HG02870 (cell line): Measurements from ENCODE around the gene DMP1.
"Not testable (repeated sequence)": the region's sequence is repeated elsewhere in the genome, so short reads cannot be mapped to it uniquely, and the experiment has no call there.

ENCODE experiments used
- ATAC-seq: cut with Tn5 transposase; IDR thresholded peaks from one replicate; pipeline ENCODE4 v1.9.1; 2021; ENCODE audit warnings: mild to moderate bottlenecking, moderate library complexity; ENCODE audit not compliant: unreplicated experiment

DMP1 gene

GRCh38 chr4:87679449-87680169, 29.5 kb downstream of the DMP1 start:
- no peak for ATAC-seq

GRCh38 chr4:87680271-87680670, 30.2 kb downstream of the DMP1 start:
- ATAC-seq = no peak

- no peak for ATAC-seq
These were observed 38.2 kb downstream of the DMP1 start for GRCh38 chr4:87688316-87688715.

- ATAC-seq = not testable (repeated sequence)
These were observed 40.9 kb downstream of the DMP1 start for GRCh38 chr4:87690947-87691346.

GRCh38 chr4:87692060-87692459, 42.0 kb downstream of the DMP1 start:
- ATAC-seq = not testable (repeated sequence)

- ATAC-seq = no peak
These were observed 47.2 kb downstream of the DMP1 start for GRCh38 chr4:87697272-87697671.

- ATAC-seq = no peak
These were observed 47.9 kb downstream of the DMP1 start for GRCh38 chr4:87697945-87698344.

- no peak for ATAC-seq
These were observed 48.3 kb downstream of the DMP1 start for GRCh38 chr4:87698394-87698793.

GRCh38 chr4:87704001-87704400, 53.9 kb downstream of the DMP1 start:
- no peak for ATAC-seq

GRCh38 chr4:87707279-87707918, 57.3 kb downstream of the DMP1 start:
- no peak for ATAC-seq
